Astrocyte (in vitro differentiated cells and primary cell): ENCODE measurements around the gene PIGU. TPM values are rescaled to one million over a fixed set of nuclear protein-coding genes. Genes with fewer than 3 reads are reported as not detected.
"Not testable (repeated sequence)": the region's sequence is repeated elsewhere in the genome, so short reads cannot be mapped to it uniquely, and the experiment has no call there.

ENCODE experiments used
- DNase-seq: peaks from one replicate; pipeline ENCODE4 v3.0.0-alpha.2; 2010; ENCODE audit warnings: low read depth
- FAIRE-seq: peaks from 2 replicates; lab custom pipeline; 2011; peaks lifted over from hg19 to GRCh38; lab: Jason Lieb, UNC
- H2AFZ ChIP-seq: 2 replicates; pipeline ENCODE4 v1.6.0; 2012; ENCODE audit warnings: low read depth, low read length, inconsistent platforms
- H3K27ac ChIP-seq: 2 replicates; pipeline ENCODE4 v1.5.1; 2011; ENCODE audit warnings: low read depth, low read length, inconsistent platforms
- H3K27me3 ChIP-seq: 2 replicates; pipeline ENCODE4 v1.6.0; 2011; ENCODE audit warnings: low read length, inconsistent platforms; ENCODE audit not compliant: insufficient read depth
- H3K36me3 ChIP-seq: 2 replicates; pipeline ENCODE4 v1.5.1; 2011; ENCODE audit warnings: low read length, inconsistent platforms; ENCODE audit not compliant: insufficient read depth
- H3K4me1 ChIP-seq: 2 replicates; pipeline ENCODE4 v1.5.1; 2011; ENCODE audit warnings: low read length, inconsistent platforms; ENCODE audit not compliant: insufficient read depth
- H3K4me2 ChIP-seq: 2 replicates; pipeline ENCODE4 v1.6.0; 2012; ENCODE audit warnings: low read length, inconsistent platforms
- H3K4me3 ChIP-seq: 2 replicates; pipeline ENCODE4 v1.5.1; 2011; ENCODE audit warnings: low read depth, mild to moderate bottlenecking, low read length, inconsistent platforms; ENCODE audit not compliant: insufficient read depth
- H3K79me2 ChIP-seq: 2 replicates; pipeline ENCODE4 v1.6.0; 2012; ENCODE audit warnings: mild to moderate bottlenecking, low read length, inconsistent platforms; ENCODE audit not compliant: insufficient read depth
- H3K9ac ChIP-seq: 2 replicates; pipeline ENCODE4 v1.6.0; 2012; ENCODE audit warnings: mild to moderate bottlenecking, low read length, inconsistent platforms
- H3K9me3 ChIP-seq: 2 replicates; pipeline ENCODE4 v1.5.1; 2012; ENCODE audit warnings: low read depth, mild to moderate bottlenecking, low read length, inconsistent platforms; ENCODE audit not compliant: insufficient read depth
- H4K20me1 ChIP-seq: 2 replicates; pipeline ENCODE4 v1.6.0; 2012; ENCODE audit warnings: low read length, inconsistent platforms; ENCODE audit not compliant: insufficient read depth
- H3K27ac Mint-ChIP-seq: one replicate; pipeline ENCODE4 v1.8.0; 2021; ENCODE audit warnings: mild to moderate bottlenecking, mixed read lengths; ENCODE audit not compliant: unreplicated experiment
- H3K27me3 Mint-ChIP-seq: one replicate; pipeline ENCODE4 v1.8.0; 2021; ENCODE audit warnings: low read depth, mixed read lengths; ENCODE audit not compliant: unreplicated experiment
- H3K36me3 Mint-ChIP-seq: one replicate; pipeline ENCODE4 v1.8.0; 2021; ENCODE audit warnings: low read depth, mixed read lengths; ENCODE audit not compliant: unreplicated experiment
- H3K4me1 Mint-ChIP-seq: one replicate; pipeline ENCODE4 v1.8.0; 2021; ENCODE audit warnings: low read depth, mixed read lengths; ENCODE audit not compliant: unreplicated experiment
- H3K4me3 Mint-ChIP-seq: one replicate; pipeline ENCODE4 v1.8.0; 2021; ENCODE audit warnings: mild to moderate bottlenecking, moderate library complexity, mixed read lengths; ENCODE audit not compliant: unreplicated experiment
- H3K9me3 Mint-ChIP-seq: one replicate; pipeline ENCODE4 v1.8.0; 2021; ENCODE audit warnings: mild to moderate bottlenecking, mixed read lengths; ENCODE audit not compliant: unreplicated experiment
- EZH2 ChIP-seq: IDR thresholded peaks from 2 replicates; pipeline ENCODE4 v1.6.1; 2012; ENCODE audit warnings: mild to moderate bottlenecking, low read length, inconsistent platforms; ENCODE audit not compliant: insufficient read depth
- total RNA-seq: library from RNA; stranded (reverse); gene quantifications from 2 replicates; pipeline ENCODE4 v1.2.1, GENCODE V29; 2021
- TF ChIP-seq, protein P1 (sequence below): IDR thresholded peaks from 2 replicates; pipeline ENCODE4 v1.5.1; 2011; ENCODE audit warnings: low read depth, mild to moderate bottlenecking, inconsistent platforms, low read length, moderate library complexity; ENCODE audit not compliant: insufficient read depth

PIGU gene
- total RNA-seq, 1 donor from 2014 or later, result 16.7 TPM

DNA sequence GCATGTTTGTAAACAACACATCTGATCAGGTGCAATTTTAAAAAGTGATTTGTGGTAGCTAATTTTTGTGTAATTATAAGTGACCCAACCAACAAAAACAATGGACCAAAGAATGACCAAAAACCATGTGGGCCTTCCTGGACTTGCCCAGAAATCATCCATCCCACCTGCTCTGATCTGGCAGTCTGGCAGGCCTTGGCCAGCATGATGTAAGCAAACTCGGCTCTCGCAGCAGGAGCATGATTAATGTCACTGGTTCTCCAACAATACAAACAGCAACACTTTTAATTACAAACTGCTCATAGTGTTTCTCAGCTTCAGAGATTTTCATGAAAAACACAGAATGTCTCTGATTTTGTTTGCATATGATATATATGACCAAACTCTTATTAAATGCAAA, 43.4 kb upstream of the PIGU start:
- Histone ChIP-seq H3K36me3 (peaks cover 6% of the 10 kb centered on the region), H2AFZ (no peak overlapping the region), H3K4me1 (peaks cover 3% of the 10 kb centered on the region), H3K4me3 (no peak overlapping the region), H3K4me2 (no peak overlapping the region), H3K9ac (no peak overlapping the region), H3K79me2 (no peaks in the 10 kb centered on the region), H3K27ac (no peak overlapping the region), H4K20me1 (peaks cover 7% of the 10 kb centered on the region), H3K9me3 (no peaks in the 10 kb centered on the region), H3K27me3 (no peaks in the 10 kb centered on the region)
- Mint-ChIP-seq H3K27ac (no peak overlapping the region), H3K4me1 (peaks cover 2% of the 10 kb centered on the region), H3K9me3 (no peaks in the 10 kb centered on the region), H3K4me3 (no peak overlapping the region), H3K27me3 (no peaks in the 10 kb centered on the region), H3K36me3 (peaks cover 15% of the 10 kb centered on the region)
- TF ChIP-seq, protein P1, sequence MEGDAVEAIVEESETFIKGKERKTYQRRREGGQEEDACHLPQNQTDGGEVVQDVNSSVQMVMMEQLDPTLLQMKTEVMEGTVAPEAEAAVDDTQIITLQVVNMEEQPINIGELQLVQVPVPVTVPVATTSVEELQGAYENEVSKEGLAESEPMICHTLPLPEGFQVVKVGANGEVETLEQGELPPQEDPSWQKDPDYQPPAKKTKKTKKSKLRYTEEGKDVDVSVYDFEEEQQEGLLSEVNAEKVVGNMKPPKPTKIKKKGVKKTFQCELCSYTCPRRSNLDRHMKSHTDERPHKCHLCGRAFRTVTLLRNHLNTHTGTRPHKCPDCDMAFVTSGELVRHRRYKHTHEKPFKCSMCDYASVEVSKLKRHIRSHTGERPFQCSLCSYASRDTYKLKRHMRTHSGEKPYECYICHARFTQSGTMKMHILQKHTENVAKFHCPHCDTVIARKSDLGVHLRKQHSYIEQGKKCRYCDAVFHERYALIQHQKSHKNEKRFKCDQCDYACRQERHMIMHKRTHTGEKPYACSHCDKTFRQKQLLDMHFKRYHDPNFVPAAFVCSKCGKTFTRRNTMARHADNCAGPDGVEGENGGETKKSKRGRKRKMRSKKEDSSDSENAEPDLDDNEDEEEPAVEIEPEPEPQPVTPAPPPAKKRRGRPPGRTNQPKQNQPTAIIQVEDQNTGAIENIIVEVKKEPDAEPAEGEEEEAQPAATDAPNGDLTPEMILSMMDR, result no peak
- TF ChIP-seq EZH2, result no peak
- FAIRE-seq, result no peak
- peak; percentile 36 for DNase-seq

DNA sequence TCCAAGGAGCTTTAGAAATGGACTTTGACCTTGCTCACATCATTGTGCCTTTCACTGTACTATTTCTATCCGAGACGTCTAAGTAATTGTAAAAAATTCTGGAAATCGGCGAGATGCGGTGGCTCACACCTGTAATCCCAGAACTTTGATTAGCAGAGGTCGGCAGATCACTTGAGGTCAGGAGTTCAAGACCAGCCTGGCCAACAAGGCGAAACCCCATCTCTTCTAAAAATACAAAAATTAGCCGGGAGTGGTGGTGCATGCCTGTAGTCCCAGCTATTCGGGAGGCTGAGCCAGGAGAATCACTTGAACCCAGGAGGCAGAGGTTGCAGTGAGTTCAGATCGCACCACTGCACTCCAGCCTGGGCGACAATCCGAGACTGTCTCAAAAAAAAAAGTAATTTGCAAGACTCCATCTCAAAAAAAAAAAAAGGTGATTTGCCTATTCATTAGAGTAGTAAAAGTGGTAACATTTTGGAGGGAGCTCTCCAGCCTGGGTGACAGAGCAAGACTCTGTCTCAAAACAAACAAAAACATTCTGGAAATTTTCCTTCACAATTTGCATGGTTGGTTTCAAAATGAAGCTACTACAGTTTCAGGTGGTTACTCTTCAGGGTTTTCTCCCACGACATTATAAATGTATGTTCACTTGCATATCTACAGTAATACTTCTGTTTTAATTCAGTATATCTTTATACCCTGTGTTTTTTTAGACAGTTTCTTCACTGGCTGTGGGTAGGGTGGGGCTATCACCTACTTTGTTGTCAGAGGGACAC, 42.5 kb upstream of the PIGU start:
- peaks cover 10% of the 10 kb centered on the region for H4K20me1 ChIP-seq
- H3K36me3 Mint-ChIP-seq, result peaks cover 19% of the 10 kb centered on the region
- H3K4me3 Mint-ChIP-seq, H3K27me3 Mint-ChIP-seq, H3K4me3 ChIP-seq, H3K9me3 Mint-ChIP-seq, H3K79me2 ChIP-seq, H3K9me3 ChIP-seq, H3K36me3 ChIP-seq, H3K4me1 ChIP-seq, DNase-seq, H3K27ac Mint-ChIP-seq, H2AFZ ChIP-seq, FAIRE-seq, H3K27me3 ChIP-seq, H3K9ac ChIP-seq, H3K4me1 Mint-ChIP-seq, H3K27ac ChIP-seq, H3K4me2 ChIP-seq: not testable (repeated sequence)

DNA sequence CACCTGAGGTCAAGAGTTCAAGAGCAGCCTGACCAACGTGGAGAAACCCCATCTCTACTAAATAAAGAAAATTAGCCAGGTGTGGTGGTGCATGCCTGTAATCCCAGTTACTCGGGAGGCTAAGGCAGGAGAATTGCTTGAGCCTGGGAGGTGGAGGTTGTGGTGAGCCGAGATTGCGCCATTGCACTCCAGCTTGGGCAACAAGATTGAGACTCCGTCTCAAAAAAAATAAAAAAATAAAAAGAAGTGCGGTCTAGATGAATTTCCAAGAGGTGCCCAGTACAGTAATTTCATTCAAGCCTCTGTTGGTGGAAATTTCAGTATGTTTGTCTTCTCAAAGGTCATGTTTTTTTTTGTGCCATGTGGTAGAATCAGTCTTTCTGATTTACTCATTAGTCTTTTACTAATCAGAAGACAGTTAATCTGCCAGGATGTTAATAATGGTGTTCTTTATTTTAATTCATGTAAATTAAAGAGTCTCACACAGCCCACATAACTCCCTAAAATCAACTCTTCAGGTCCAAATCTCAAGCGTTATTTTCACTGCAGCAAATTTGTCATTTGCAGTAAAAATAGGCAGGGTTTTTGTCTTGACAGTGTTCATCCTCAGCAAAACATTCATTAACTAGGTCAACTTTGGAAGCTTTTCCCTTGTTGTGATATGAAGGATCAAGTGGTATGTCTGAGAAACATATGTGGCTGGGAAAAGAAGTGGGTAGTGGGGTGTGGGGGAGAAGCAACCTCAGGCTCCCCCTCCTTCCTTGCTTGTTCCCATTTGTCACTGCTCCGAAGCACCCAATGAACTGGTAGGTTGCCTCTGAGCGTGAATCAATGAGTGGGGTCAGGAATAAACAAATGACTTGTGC, 40.6 kb upstream of the PIGU start:
- Histone ChIP-seq H3K79me2 (no peaks in the 10 kb centered on the region), H3K4me2 (no peak overlapping the region), H4K20me1 (peaks cover 26% of the 10 kb centered on the region), H3K36me3 (peaks cover 8% of the 10 kb centered on the region), H3K27me3 (no peaks in the 10 kb centered on the region), H3K9ac (no peak overlapping the region), H3K4me1 (peaks cover 19% of the 10 kb centered on the region), H2AFZ (no peak overlapping the region), H3K27ac (no peak overlapping the region), H3K4me3 (no peak overlapping the region), H3K9me3 (no peaks in the 10 kb centered on the region)
- DNase-seq (no peak), FAIRE-seq (no peak)
- Mint-ChIP-seq H3K9me3 (no peaks in the 10 kb centered on the region), H3K4me3 (no peak overlapping the region), H3K4me1 (peaks cover 24% of the 10 kb centered on the region), H3K36me3 (peaks cover 15% of the 10 kb centered on the region), H3K27ac (no peak overlapping the region), H3K27me3 (no peaks in the 10 kb centered on the region)
- TF ChIP-seq EZH2, result no peak
- TF ChIP-seq, protein P1, result no peak
